SH-SY5Y (cell line): Measurements from ENCODE around the gene FNIP1.

ENCODE experiments used
- GATA2 ChIP-seq: IDR thresholded peaks from 2 replicates; pipeline ENCODE4 v1.6.1; 2011; ENCODE audit warnings: mild to moderate bottlenecking, low read depth, low read length
- GATA3 ChIP-seq: IDR thresholded peaks from 2 replicates; pipeline ENCODE4 v1.6.1; 2011; ENCODE audit warnings: low read depth, mild to moderate bottlenecking, low read length, moderate library complexity

Gene FNIP1

DNA sequence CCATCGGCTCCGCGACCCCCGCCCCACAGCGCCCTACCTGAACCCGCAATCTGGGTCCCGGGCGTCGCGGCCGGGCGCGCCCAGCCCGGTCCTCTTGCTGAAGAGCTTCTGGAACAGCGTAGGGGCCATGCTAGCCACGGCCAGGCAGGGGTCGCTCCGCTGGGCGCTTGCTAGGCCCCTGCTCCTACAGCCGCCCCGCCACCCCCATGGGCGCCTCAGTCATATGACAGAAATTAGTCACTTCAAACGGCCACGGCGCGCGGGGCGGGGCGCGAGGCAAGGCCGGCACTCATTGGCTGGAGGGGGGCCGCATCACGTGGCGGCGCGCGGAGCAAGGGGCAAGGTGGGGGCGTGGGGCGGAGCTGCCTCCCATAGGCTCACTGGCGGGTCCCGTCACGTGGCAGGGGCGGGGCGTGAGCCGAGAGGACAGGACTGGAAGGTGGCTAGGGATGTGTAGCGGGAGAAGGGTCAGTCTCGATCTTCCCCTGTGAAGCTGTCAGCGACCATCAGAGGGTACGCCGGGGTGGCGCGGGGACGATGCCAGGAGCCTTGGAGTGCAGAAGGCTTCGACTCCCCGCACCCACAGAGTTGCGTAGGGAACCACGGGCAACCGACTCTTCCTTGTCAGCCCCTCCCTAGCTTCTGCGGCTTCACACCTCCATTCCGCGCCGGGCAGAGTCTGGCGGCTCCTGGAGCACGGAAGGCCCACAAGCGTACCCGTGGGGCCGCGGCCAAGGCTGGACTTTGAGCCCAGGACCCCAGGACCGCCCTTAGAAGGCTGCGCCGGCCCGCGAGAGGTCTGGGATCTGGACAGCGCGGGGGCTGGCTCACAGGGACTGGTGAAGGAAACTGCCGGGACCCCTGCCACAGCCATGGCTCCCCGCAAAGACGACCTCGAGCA lies at the start of gene FNIP1:
Gene FNIP1, minus strand, starts transcription at position 225 of the 901 bp plus-strand sequence. Its CDS starts 96 bp downstream, at position 129.
- TF ChIP-seq GATA2 (no peak), GATA3 (no peak)

DNA sequence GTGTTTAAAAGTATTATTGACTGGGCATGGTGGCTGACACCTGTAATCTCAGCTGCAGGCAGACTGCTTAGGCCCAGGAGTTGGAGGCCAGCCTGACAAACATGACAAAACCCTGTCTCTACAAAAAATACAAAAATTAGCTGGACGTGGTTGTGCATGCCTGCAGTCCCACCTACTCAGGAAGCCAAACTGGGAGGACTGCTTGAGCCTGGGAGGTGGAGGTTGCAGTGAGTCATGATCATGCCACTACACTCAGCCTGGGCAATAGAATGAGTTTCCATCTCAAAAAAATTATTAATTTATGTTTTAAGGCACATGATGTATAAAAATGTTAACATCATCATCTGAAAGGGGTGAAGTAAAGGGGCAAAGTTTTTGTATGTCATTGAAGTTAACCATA lies 49.7 kb upstream of the FNIP1 start:
- TF ChIP-seq GATA3: no peak
- no peak for TF ChIP-seq GATA2

DNA sequence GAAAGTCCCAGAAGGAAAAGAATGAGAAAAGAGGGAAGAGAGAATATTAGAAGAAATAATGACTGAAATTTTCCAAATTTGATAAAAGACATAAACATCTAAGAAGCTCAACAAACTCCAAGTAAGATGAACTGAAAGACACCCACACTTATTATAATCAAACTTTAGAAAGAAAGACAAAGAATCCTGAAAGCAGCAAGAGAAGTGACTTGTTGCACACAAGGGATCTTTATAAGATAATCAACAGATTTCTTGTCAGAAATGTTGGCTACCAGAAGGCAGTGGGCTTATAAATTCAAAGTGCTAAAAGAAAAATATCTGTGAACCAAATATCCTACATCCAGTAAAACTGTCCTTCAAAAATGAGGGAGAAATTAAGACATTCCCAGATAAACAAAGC lies 49.0 kb upstream of the FNIP1 start:
- TF ChIP-seq GATA3 (no peak), GATA2 (no peak)

- TF ChIP-seq GATA2: no peak
- no peak for TF ChIP-seq GATA3
Measured at GRCh38 chr5:131825404-131826013, 28.7 kb upstream of the FNIP1 start.

- TF ChIP-seq GATA3 (no peak), GATA2 (no peak)
Measured at GRCh38 chr5:131824631-131825030, 27.8 kb upstream of the FNIP1 start.

- TF ChIP-seq GATA2 (no peak), GATA3 (no peak)
Measured at GRCh38 chr5:131821221-131821620, 24.4 kb upstream of the FNIP1 start.

GRCh38 chr5:131818001-131818724 lies 21.3 kb upstream of the FNIP1 start:
- TF ChIP-seq GATA2 (no peak), GATA3 (no peak)

- TF ChIP-seq GATA2: no peak
- TF ChIP-seq GATA3: no peak
Measured at GRCh38 chr5:131814990-131815389, 18.2 kb upstream of the FNIP1 start.

DNA sequence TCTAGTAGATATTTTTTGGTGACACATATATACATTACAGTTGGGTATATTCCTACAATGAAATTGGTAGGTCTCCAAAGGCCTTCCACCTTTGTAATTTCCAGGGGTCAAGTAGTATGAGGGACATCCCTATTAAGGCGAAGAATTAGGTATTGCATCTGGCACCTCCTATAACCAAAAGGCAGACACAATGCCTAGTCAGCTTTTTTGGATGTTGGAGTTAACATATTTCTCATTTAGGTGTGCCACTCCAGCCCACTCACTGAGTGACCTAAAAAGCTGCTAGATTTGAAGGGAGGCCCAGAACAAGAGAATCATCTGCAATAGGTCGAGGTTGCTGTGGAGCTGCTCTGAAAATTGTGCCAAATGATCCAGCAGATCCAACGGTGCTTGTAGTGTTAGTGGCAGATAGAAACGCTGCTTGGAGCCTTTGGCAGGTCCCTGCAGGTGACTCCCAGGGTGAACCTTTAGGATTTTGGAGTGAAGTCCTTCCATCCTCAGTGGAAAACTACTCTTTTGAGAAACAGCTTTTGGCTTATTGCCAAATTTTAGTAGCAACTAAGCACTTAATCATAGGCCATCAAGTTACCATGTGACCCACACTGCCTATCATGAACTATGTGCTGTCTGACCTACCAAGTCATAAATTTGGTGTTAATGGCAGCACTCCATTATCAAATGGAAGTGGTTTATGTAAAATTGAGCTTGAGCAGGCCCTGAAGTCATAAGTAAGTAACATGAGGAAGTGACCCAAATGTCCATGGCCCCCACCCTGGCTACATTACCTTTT lies 15.7 kb upstream of the FNIP1 start:
- TF ChIP-seq GATA2 (no peak), GATA3 (no peak)

DNA sequence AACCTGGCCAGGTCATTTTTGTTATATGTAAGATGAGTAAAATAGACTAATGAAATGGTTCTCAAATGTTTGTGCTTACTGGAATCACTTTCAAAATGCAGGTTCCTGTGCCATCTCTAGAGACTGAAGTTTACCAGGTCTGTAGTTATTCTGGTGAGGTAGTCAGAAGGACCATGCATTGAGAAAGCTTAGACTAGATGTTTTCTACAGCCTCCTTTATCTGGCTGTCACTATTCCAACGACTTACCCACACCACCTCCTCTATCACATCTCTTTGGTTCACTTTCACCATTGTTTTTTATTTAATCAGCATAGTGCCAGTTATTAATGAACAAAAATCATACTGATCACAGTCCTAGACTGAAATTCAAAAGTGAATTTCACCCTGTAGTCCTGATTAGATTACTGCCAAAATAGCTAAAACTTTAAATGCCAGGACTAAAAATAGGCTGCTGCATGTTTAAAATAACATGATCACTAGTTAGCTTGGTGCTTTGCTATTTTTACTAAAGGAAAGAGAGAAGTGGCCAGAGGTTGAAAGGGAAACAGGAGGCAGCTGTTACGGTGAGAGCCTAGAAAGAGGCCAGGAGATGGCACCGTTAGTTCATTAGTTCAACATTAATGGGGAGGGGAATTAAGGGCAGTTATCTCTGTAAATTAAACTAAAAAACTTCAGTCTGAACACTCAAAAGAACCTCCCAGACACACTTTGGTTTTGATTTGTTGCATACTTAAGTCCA lies 13.9 kb upstream of the FNIP1 start:
- TF ChIP-seq GATA2 (no peak), GATA3 (no peak)

DNA sequence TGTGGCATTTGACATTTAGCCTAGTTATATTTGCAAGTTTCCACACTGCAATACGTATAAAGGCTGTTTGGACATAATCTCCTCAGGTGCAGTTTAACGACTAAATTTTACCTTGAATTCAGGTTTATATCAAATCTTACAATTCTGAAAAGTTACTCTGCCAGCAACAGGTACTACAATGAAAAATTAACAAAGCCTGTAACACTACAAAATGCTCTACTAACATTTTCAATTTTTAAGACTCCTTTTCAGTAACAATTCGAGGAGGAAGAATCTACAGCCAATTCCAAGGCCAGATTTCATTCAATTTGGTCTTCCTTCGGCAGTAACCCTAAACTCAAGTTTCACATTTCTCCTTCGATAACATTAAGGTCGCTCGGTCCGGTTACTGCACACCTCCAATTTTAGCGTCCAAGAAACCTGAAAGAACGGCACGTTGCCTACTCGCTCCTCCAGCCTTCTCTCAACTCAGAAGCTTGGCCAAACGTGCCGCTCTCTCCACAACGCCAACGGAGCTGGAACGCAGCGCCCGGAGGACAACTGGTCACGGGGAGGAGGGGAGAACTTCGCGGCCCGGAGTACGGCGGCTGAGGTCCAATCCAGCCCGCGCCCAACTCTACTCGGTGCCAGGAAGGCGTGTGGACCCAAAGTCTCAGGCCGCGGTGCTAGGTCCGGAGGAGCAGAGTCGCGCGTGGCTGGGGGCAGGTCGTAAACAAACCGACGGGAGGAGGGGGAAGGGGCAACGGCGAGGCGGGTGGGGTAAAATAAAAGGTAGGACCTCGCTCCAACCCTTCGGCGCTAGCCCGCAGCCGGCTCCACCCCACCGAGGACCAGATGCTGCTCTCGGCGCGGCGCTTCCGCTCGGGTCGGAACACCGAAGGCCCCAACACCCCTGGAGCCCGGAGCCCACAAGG lies 681 bp downstream of the FNIP1 start:
- TF ChIP-seq GATA3 (no peak), GATA2 (no peak)

DNA sequence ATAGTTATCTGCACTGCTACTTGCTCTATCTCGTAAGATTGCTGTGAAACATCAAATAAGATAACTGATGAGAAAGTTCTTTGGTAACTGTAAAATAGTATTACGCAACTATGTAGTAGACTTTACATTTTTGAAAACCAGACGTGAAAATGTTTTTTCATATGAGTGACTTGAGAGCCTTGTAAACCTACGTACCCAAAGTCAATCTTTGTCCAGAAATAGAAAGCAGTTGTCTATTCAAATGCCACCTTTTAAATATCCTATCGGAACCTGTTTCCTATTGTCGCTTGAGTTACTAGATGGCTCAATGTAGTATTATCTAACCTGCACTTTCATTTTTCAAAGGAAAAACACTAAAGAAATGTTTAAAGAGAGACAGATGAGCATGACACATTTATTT lies 1.6 kb downstream of the FNIP1 start:
- TF ChIP-seq GATA2 (no peak), GATA3 (no peak)
